ENCODE results near the gene NACA2.

Gene NACA2

GRCh38 chr17:61583242-61583641 is 7.8 kb downstream of the NACA2 start:
- peak; percentile 45 for DNase-seq (ENCODE audit: low spot score)
- no peak for TF ChIP-seq CTCF (IDR thresholded peaks at IDR 0.05; ENCODE audit: borderline replicate concordance, control extremely low read depth, extremely low read depth, insufficient read depth, missing control alignments)
- in situ Hi-C loops (cut with MboI; ENCODE audit: low sequenced_read_pairs, unreplicated experiment) = no loop called here

GRCh38 chr17:61582593-61582992 is 8.4 kb downstream of the NACA2 start:
- no peak for DNase-seq (ENCODE audit: low spot score)
- in situ Hi-C loops (cut with MboI; ENCODE audit: low sequenced_read_pairs, unreplicated experiment) = no loop called here
- TF ChIP-seq CTCF (IDR thresholded peaks at IDR 0.05; ENCODE audit: borderline replicate concordance, control extremely low read depth, extremely low read depth, insufficient read depth, missing control alignments) = no peak

GRCh38 chr17:61581611-61582349 is 9.2 kb downstream of the NACA2 start:
- in situ Hi-C loops (cut with MboI; ENCODE audit: low sequenced_read_pairs, unreplicated experiment) = no loop called here
- no peak for DNase-seq (ENCODE audit: low spot score)
- no peak for TF ChIP-seq CTCF (IDR thresholded peaks at IDR 0.05; ENCODE audit: borderline replicate concordance, control extremely low read depth, extremely low read depth, insufficient read depth, missing control alignments)

GRCh38 chr17:61580502-61580901 is 10.5 kb downstream of the NACA2 start:
- in situ Hi-C loops (cut with MboI; ENCODE audit: low sequenced_read_pairs, unreplicated experiment) = no loop called here
- no peak for TF ChIP-seq CTCF (IDR thresholded peaks at IDR 0.05; ENCODE audit: borderline replicate concordance, control extremely low read depth, extremely low read depth, insufficient read depth, missing control alignments)
- DNase-seq (ENCODE audit: low spot score) = no peak

GRCh38 chr17:61579961-61580360 is 11.1 kb downstream of the NACA2 start:
- TF ChIP-seq CTCF (IDR thresholded peaks at IDR 0.05; ENCODE audit: borderline replicate concordance, control extremely low read depth, extremely low read depth, insufficient read depth, missing control alignments) = no peak
- in situ Hi-C loops (cut with MboI; ENCODE audit: low sequenced_read_pairs, unreplicated experiment) = no loop called here
- DNase-seq (ENCODE audit: low spot score) = no peak

GRCh38 chr17:61579347-61579746 is 11.7 kb downstream of the NACA2 start:
- no peak for DNase-seq (ENCODE audit: low spot score)
- in situ Hi-C loops (cut with MboI; ENCODE audit: low sequenced_read_pairs, unreplicated experiment) = no loop called here
- no peak for TF ChIP-seq CTCF (IDR thresholded peaks at IDR 0.05; ENCODE audit: borderline replicate concordance, control extremely low read depth, extremely low read depth, insufficient read depth, missing control alignments)

All from GM13976 (cell line).